Activated T-cell treated with anti-CD3 and anti-CD28 coated beads, Interleukin-2, amount 50 U/mL, for 4 hours (primary cell): Measurements from ENCODE around the gene NSF. TPM values are rescaled to one million over a fixed set of nuclear protein-coding genes. Genes with fewer than 3 reads are reported as not detected.
"Not testable (repeated sequence)": the region's sequence is repeated elsewhere in the genome, so short reads cannot be mapped to it uniquely, and the experiment has no call there.

Experiments
- ATAC-seq, 2 donors: fragments of 200-7000 bp; cut with Tn5 transposase; one replicate each; pipeline ENCODE4 v1.10.0; 2021
- DNase-seq: peaks from one replicate; pipeline ENCODE4 v3.0.0-alpha.2; 2020
- H3K27me3 Mint-ChIP-seq: one replicate; pipeline ENCODE4 v1.8.0; 2021; ENCODE audit warnings: low read depth, mixed read lengths
- H3K36me3 Mint-ChIP-seq: one replicate; pipeline ENCODE4 v1.8.0; 2022; ENCODE audit warnings: mixed read lengths; ENCODE audit not compliant: insufficient read depth
- H3K4me1 Mint-ChIP-seq: one replicate; pipeline ENCODE4 v1.8.0; 2021; ENCODE audit warnings: low read depth, mixed read lengths
- H3K4me3 Mint-ChIP-seq: one replicate; pipeline ENCODE4 v1.8.0; 2021; ENCODE audit warnings: mild to moderate bottlenecking, moderate library complexity, mixed read lengths
- H3K9me3 Mint-ChIP-seq: one replicate; pipeline ENCODE4 v1.8.0; 2021; ENCODE audit warnings: mixed read lengths
- total RNA-seq, 3 donors: library from RNA; stranded (reverse); gene quantifications; one replicate each; pipeline ENCODE4 v1.2.1, GENCODE V29; 2021

NSF gene
- total RNA-seq, 3 donors from 2014 or later: 24.0 to 28.1 (median 25.2) TPM

GRCh38 chr17:46658235-46658634 lies 67.8 kb downstream of the NSF start:
- H3K36me3 Mint-ChIP-seq, H3K4me3 Mint-ChIP-seq, H3K4me1 Mint-ChIP-seq, DNase-seq, ATAC-seq, H3K27me3 Mint-ChIP-seq, H3K9me3 Mint-ChIP-seq: not testable (repeated sequence)

- not testable (repeated sequence) for ATAC-seq, H3K4me1 Mint-ChIP-seq, H3K9me3 Mint-ChIP-seq, H3K4me3 Mint-ChIP-seq, H3K36me3 Mint-ChIP-seq, H3K27me3 Mint-ChIP-seq, DNase-seq
Observed at GRCh38 chr17:46659702-46660101, 69.2 kb downstream of the NSF start.

GRCh38 chr17:46663123-46663522 lies 72.7 kb downstream of the NSF start:
- not testable (repeated sequence) for H3K27me3 Mint-ChIP-seq, ATAC-seq, H3K4me3 Mint-ChIP-seq, DNase-seq, H3K4me1 Mint-ChIP-seq, H3K9me3 Mint-ChIP-seq, H3K36me3 Mint-ChIP-seq

- H3K9me3 Mint-ChIP-seq, H3K4me3 Mint-ChIP-seq, ATAC-seq, DNase-seq, H3K4me1 Mint-ChIP-seq, H3K27me3 Mint-ChIP-seq, H3K36me3 Mint-ChIP-seq: not testable (repeated sequence)
Observed at GRCh38 chr17:46663552-46663951, 73.1 kb downstream of the NSF start.

GRCh38 chr17:46665969-46666368 lies 75.5 kb downstream of the NSF start:
- not testable (repeated sequence) for H3K27me3 Mint-ChIP-seq, DNase-seq, H3K9me3 Mint-ChIP-seq, H3K4me1 Mint-ChIP-seq, ATAC-seq, H3K4me3 Mint-ChIP-seq, H3K36me3 Mint-ChIP-seq

GRCh38 chr17:46670789-46671188 lies 80.3 kb downstream of the NSF start:
- not testable (repeated sequence) for H3K27me3 Mint-ChIP-seq, H3K4me3 Mint-ChIP-seq, H3K36me3 Mint-ChIP-seq, DNase-seq, ATAC-seq, H3K9me3 Mint-ChIP-seq, H3K4me1 Mint-ChIP-seq

- H3K9me3 Mint-ChIP-seq, H3K4me1 Mint-ChIP-seq, DNase-seq, H3K4me3 Mint-ChIP-seq, ATAC-seq, H3K36me3 Mint-ChIP-seq, H3K27me3 Mint-ChIP-seq: not testable (repeated sequence)
Observed at GRCh38 chr17:46672777-46673176, 82.3 kb downstream of the NSF start.

- not testable (repeated sequence) for DNase-seq, H3K4me1 Mint-ChIP-seq, H3K9me3 Mint-ChIP-seq, H3K4me3 Mint-ChIP-seq, H3K36me3 Mint-ChIP-seq, H3K27me3 Mint-ChIP-seq, ATAC-seq
Observed at GRCh38 chr17:46677819-46678218, 87.3 kb downstream of the NSF start.

- not testable (repeated sequence) for ATAC-seq, H3K4me1 Mint-ChIP-seq, H3K27me3 Mint-ChIP-seq, DNase-seq, H3K36me3 Mint-ChIP-seq, H3K9me3 Mint-ChIP-seq, H3K4me3 Mint-ChIP-seq
Observed at GRCh38 chr17:46683653-46684052, 93.2 kb downstream of the NSF start.

GRCh38 chr17:46685284-46685683 lies 94.8 kb downstream of the NSF start:
- not testable (repeated sequence) for H3K4me3 Mint-ChIP-seq, DNase-seq, H3K36me3 Mint-ChIP-seq, H3K4me1 Mint-ChIP-seq, H3K27me3 Mint-ChIP-seq, ATAC-seq, H3K9me3 Mint-ChIP-seq

- not testable (repeated sequence) for H3K9me3 Mint-ChIP-seq, H3K4me3 Mint-ChIP-seq, ATAC-seq
Observed at GRCh38 chr17:46692196-46692595, 101.7 kb downstream of the NSF start.

GRCh38 chr17:46693283-46693682 lies 102.8 kb downstream of the NSF start:
- H3K4me3 Mint-ChIP-seq, DNase-seq, H3K36me3 Mint-ChIP-seq, H3K9me3 Mint-ChIP-seq, ATAC-seq, H3K27me3 Mint-ChIP-seq, H3K4me1 Mint-ChIP-seq: not testable (repeated sequence)

More at GRCh38 chr17:46692196-46692595, 101.7 kb downstream of the NSF start:
- not testable (repeated sequence) for DNase-seq, H3K36me3 Mint-ChIP-seq, H3K27me3 Mint-ChIP-seq, H3K4me1 Mint-ChIP-seq

GRCh38 chr17:46696522-46696921 lies 106.1 kb downstream of the NSF start:
- not testable (repeated sequence) for H3K27me3 Mint-ChIP-seq, H3K4me1 Mint-ChIP-seq, H3K4me3 Mint-ChIP-seq, DNase-seq, ATAC-seq, H3K9me3 Mint-ChIP-seq, H3K36me3 Mint-ChIP-seq

GRCh38 chr17:46699014-46699413 lies 108.5 kb downstream of the NSF start:
- not testable (repeated sequence) for H3K4me1 Mint-ChIP-seq, H3K9me3 Mint-ChIP-seq, H3K4me3 Mint-ChIP-seq, DNase-seq, H3K36me3 Mint-ChIP-seq, H3K27me3 Mint-ChIP-seq, ATAC-seq

- Mint-ChIP-seq H3K4me1 (peaks cover 1% of the 10 kb centered on the region), H3K27me3 (no peaks in the 10 kb centered on the region), H3K4me3 (no peak overlapping the region), H3K9me3 (no peaks in the 10 kb centered on the region), H3K36me3 (peaks cover 32% of the 10 kb centered on the region)
- no peak for DNase-seq
- ATAC-seq: no peak
Observed at GRCh38 chr17:46717999-46718398, 127.5 kb downstream of the NSF start.

GRCh38 chr17:46719891-46720290 lies 129.4 kb downstream of the NSF start:
- H3K4me3 Mint-ChIP-seq: no peak overlapping the region
- H3K36me3 Mint-ChIP-seq: peaks cover 20% of the 10 kb centered on the region

More at GRCh38 chr17:46719891-46720290, 129.4 kb downstream of the NSF start:
- ATAC-seq (no peak), DNase-seq (no peak)
- no peaks in the 10 kb centered on the region for H3K27me3 Mint-ChIP-seq
- no peaks in the 10 kb centered on the region for H3K4me1 Mint-ChIP-seq
- H3K9me3 Mint-ChIP-seq: no peaks in the 10 kb centered on the region
